K562 (cell line): ENCODE measurements around the gene NOLC1. TPM values are rescaled to one million over a fixed set of nuclear protein-coding genes. Genes with fewer than 3 reads are reported as not detected.

Experiments used
- CC2D1A ChIP-seq: fragments of 450-650 bp; IDR thresholded peaks from 2 replicates; pipeline ENCODE4 v1.6.1; 2017; ENCODE audit warnings: mild to moderate bottlenecking
- HDAC3 ChIP-seq: fragments of 450-650 bp; IDR thresholded peaks from 2 replicates; pipeline ENCODE4 v1.6.1; 2018; ENCODE audit warnings: borderline replicate concordance, mild to moderate bottlenecking, moderate library complexity; ENCODE audit not compliant: partially characterized antibody
- HMG20A ChIP-seq: fragments of 450-650 bp; formaldehyde crosslinking; conservative IDR thresholded peaks from 2 replicates; pipeline ENCODE4 v1.4.0; 2020; ENCODE audit warnings: mild to moderate bottlenecking, mixed read lengths
- MAFK ChIP-seq: IDR thresholded peaks from 2 replicates; pipeline ENCODE4 v1.6.1; 2011; ENCODE audit warnings: low read length, improper control_type of control experiment
- MEIS2 ChIP-seq: fragments of 450-650 bp; IDR thresholded peaks from 2 replicates; pipeline ENCODE4 v1.6.1; 2014; ENCODE audit warnings: mild to moderate bottlenecking; ENCODE audit not compliant: partially characterized antibody
- TCF7 ChIP-seq: sonication (generic); IDR thresholded peaks from 2 replicates; pipeline ENCODE4 v1.6.1; 2016; ENCODE audit warnings: antibody characterized with exemption, borderline replicate concordance
- ZFPM2 ChIP-seq: fragments of 250-450 bp; sonication (Bioruptor Pico); IDR thresholded peaks from 2 replicates; pipeline ENCODE4 v1.5.1; 2022; ENCODE audit warnings: mild to moderate bottlenecking
- ZFX ChIP-seq: sonication (generic); formaldehyde crosslinking; IDR thresholded peaks from 2 replicates; pipeline ENCODE4 v1.8.0; 2022; ENCODE audit warnings: mild to moderate bottlenecking, missing genetic modification reagents, moderate library complexity
- ZNF280B ChIP-seq: fragments of 250-450 bp; sonication (Bioruptor Pico); IDR thresholded peaks from 2 replicates; pipeline ENCODE4 v1.5.1; 2021; ENCODE audit warnings: mild to moderate bottlenecking
- ZNF398 ChIP-seq: fragments of 250-450 bp; sonication (Bioruptor Pico); IDR thresholded peaks from 2 replicates; pipeline ENCODE4 v1.8.0; 2021; ENCODE audit warnings: moderate library complexity, mild to moderate bottlenecking, inconsistent platforms
- ZNF780A ChIP-seq: fragments of 250-450 bp; sonication (Bioruptor Pico); IDR thresholded peaks from 2 replicates; pipeline ENCODE4 v1.5.0; 2021; ENCODE audit warnings: mild to moderate bottlenecking
- polyA plus RNA-seq, 8 experiments: library from polyadenylated mRNA; depleted of rRNA in 4 of 8; stranded (reverse) in 5 of 8; unstranded in 3 of 8; fragments of >200 nt; fragmentation: Nextera tagmentation in 2 of 8; fragmentation: Illumina TruSeq in 1 of 8; extraction: Ambion mirVana in 2 of 8; extraction: Trizol in 1 of 8; gene quantifications; 2 replicates each; pipeline versions ENCODE4 v1.2.1 to v1.2.3, GENCODE V29; 2011 to 2014; ENCODE audit warnings: inconsistent platforms in 1 of 8, missing spikeins in 1 of 8
- total RNA-seq, 7 experiments: library from RNA; depleted of rRNA in 6 of 7; stranded (reverse); fragments of >200 nt in 6 of 7; fragmentation: Illumina TruSeq in 2 of 7; extraction: Trizol in 2 of 7; gene quantifications; 2 replicates each; pipeline versions ENCODE4 v1.2.1 to v1.2.3, GENCODE V29; 2011 to 2021; ENCODE audit warnings: low replicate concordance in 1 of 7

NOLC1 gene
- total and polyA plus RNA-seq, 9 of the 15 experiments (the other 6 are each of a cell fraction or from before 2014, with no cell fraction given), result 102 to 310 (median 165) TPM

DNA sequence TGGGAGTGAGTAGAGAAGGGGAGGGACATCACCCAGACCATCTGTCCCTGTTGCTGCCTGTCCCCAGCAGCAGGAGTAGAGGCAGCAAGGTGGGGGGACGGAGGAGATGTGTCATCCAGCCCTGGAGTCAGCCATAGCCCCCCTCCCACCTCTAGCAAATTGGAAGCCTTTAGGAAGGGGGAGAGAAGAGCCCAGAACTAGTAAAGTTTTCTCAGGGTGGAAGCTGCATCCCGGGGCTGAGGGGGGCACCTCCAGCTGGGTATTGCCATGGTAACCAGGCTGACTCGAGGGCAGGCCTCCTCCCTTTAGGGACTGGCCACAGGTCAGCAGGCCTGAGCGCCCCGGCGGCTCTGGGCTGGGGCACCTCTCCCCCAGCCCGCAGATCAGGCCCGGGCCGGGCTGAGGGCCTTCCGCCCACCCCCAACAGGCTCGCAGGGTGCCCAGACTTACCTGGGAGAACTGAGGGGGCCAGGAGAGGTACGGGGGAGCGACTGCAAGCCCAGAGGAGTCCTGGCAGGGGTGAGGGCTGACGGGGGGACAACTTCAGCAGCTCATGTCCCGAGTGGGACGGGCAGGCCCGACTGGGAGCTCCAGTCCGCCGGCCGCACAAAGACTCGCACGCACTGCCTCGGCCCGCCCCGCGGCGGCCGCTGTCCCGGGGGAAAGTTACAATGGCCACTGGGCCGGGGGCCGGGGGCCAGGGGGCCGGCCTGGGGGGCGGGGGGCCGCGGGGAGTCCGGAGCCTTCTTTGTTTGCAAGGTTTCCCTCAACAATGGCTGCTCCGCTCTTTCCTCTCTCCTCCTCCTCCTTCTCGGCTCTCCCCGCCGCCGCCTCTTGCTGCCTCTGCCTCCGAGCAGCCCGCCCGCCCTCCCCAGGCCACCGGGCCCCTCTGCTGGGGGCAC is 38.0 kb upstream of the NOLC1 start (continued):
- TF ChIP-seq ZNF280B (CRISPR knock-in tag) (no peak), CC2D1A (no peak), MAFK (no peak), ZNF780A (CRISPR knock-in tag) (no peak), MEIS2 (no peak), ZNF398 (no peak), ZFX (peak; percentile 61), TCF7 (no peak), HDAC3 (no peak), ZFPM2 (CRISPR knock-in tag) (no peak), HMG20A (no peak)
